ENCODE measurements around the gene AURKA.

GRCh38 chr20:56348746-56349145 lies 43.3 kb downstream of the AURKA start:
- no peak for TF ChIP-seq CTCF (IDR thresholded peaks at IDR 0.05)
- no peak for TF ChIP-seq POLR2A (IDR thresholded peaks at IDR 0.05)

Measured in adrenal gland (tissue), 5 donors.